Vagina (tissue), 2 donors: Measurements from ENCODE around the gene CSNK2A2. TPM values are rescaled to one million over a fixed set of nuclear protein-coding genes. Genes with fewer than 3 reads are reported as not detected.

ENCODE experiments used
- DNase-seq, 2 donors: peaks; one replicate each; pipeline ENCODE4 v3.0.0-alpha.2; 2017; ENCODE audit errors: extremely low spot score in 2 of 2
- H3K27ac ChIP-seq: fragments of 200-600 bp; sonication (generic); one replicate; pipeline ENCODE4 v1.5.1; 2019
- H3K27me3 ChIP-seq: fragments of 200-600 bp; sonication (generic); one replicate; pipeline ENCODE4 v1.5.1; 2019
- H3K36me3 ChIP-seq, 2 donors: fragments of 200-600 bp; sonication (generic); one replicate each; pipeline ENCODE4 v1.5.1; 2017 to 2019
- H3K4me1 ChIP-seq: fragments of 200-600 bp; sonication (generic); one replicate; pipeline ENCODE4 v1.5.1; 2019
- H3K4me3 ChIP-seq, 2 donors: fragments of 200-600 bp; sonication (generic); 1 replicate in 1 of 2; 2 replicates in 1 of 2; pipeline ENCODE4 v1.5.1; 2016 to 2019
- H3K9me3 ChIP-seq: fragments of 200-600 bp; sonication (generic); one replicate; pipeline ENCODE4 v1.5.1; 2019
- CTCF ChIP-seq, 3 experiments: fragments of 450-650 bp in 2 of 3; fragments of 200-600 bp in 1 of 3; sonication (generic) in 1 of 3; IDR thresholded peaks; one replicate each; pipeline ENCODE4 v1.5.1; 2017 to 2019; ENCODE audit warnings: antibody characterized with exemption in 3 of 3, mild to moderate bottlenecking in 2 of 3, moderate library complexity in 2 of 3
- POLR2A ChIP-seq, 2 donors: fragments of 450-650 bp; IDR thresholded peaks; one replicate each; pipeline ENCODE4 v1.6.1; 2017; ENCODE audit warnings: antibody characterized with exemption in 2 of 2, mild to moderate bottlenecking in 2 of 2, moderate library complexity in 2 of 2
- POLR2AphosphoS5 ChIP-seq, 2 donors: sonication (generic); formaldehyde crosslinking; IDR thresholded peaks; one replicate each; pipeline ENCODE4 v1.9.0; 2017; ENCODE audit warnings: antibody characterized with exemption in 2 of 2, mild to moderate bottlenecking in 2 of 2, low read depth in 1 of 2; ENCODE audit not compliant: insufficient read depth in 1 of 2
- intact Hi-C: fragments of 100-400 bp; cut with DNase I; formaldehyde crosslinking; loops from one replicate; pipeline ENCODE4 v1.15.1; 2023
- total RNA-seq: library from RNA; depleted of rRNA; stranded (reverse); fragments of >200 nt; gene quantifications from one replicate; pipeline ENCODE4 v1.2.3, GENCODE V29; 2016

CSNK2A2 gene
- total RNA-seq, 1 donor from 2014 or later = 28.5 TPM

- H3K27me3 ChIP-seq = no peaks in the 10 kb centered on the region
- intact Hi-C loops = no loop called here
- DNase-seq = no peak
- no peaks in the 10 kb centered on the region for H3K9me3 ChIP-seq
- peaks cover 0 to 6% of the 10 kb centered on the region in 2 donors for H3K36me3 ChIP-seq
- H3K4me1 ChIP-seq = no peaks in the 10 kb centered on the region
- no peak overlapping the region for H3K4me3 ChIP-seq
- no peak overlapping the region for H3K27ac ChIP-seq
- no peak for TF ChIP-seq CTCF (IDR thresholded peaks at IDR 0.05)
- no peak for TF ChIP-seq POLR2AphosphoS5 (IDR thresholded peaks at IDR 0.05; ENCODE audit: insufficient read depth in 1 of 2, low read depth in 1 of 2)
- TF ChIP-seq POLR2A (IDR thresholded peaks at IDR 0.05) = no peak
These were observed 43.6 kb downstream of the CSNK2A2 start for GRCh38 chr16:58154345-58154744.

GRCh38 chr16:58152246-58152868 lies 45.5 kb downstream of the CSNK2A2 start:
- TF ChIP-seq POLR2AphosphoS5 (IDR thresholded peaks at IDR 0.05; ENCODE audit: insufficient read depth in 1 of 2, low read depth in 1 of 2) = no peak
- no peak for TF ChIP-seq POLR2A (IDR thresholded peaks at IDR 0.05)
- no peak for TF ChIP-seq CTCF (IDR thresholded peaks at IDR 0.05)
- no peaks in the 10 kb centered on the region for H3K27me3 ChIP-seq
- H3K27ac ChIP-seq = no peak overlapping the region
- intact Hi-C loops = no loop called here
- H3K9me3 ChIP-seq = no peaks in the 10 kb centered on the region
- DNase-seq = no peak
- no peaks in the 10 kb centered on the region for H3K4me1 ChIP-seq
- H3K4me3 ChIP-seq = no peak overlapping the region
- no peaks in the 10 kb centered on the region for H3K36me3 ChIP-seq

GRCh38 chr16:58148526-58148925 lies 49.4 kb downstream of the CSNK2A2 start:
- no peak for DNase-seq
- no peaks in the 10 kb centered on the region for H3K4me1 ChIP-seq
- no peak overlapping the region for H3K27ac ChIP-seq
- H3K36me3 ChIP-seq = no peaks in the 10 kb centered on the region
- H3K9me3 ChIP-seq = no peaks in the 10 kb centered on the region
- intact Hi-C loops = no loop called here
- TF ChIP-seq POLR2AphosphoS5 (IDR thresholded peaks at IDR 0.05; ENCODE audit: insufficient read depth in 1 of 2, low read depth in 1 of 2) = no peak
- TF ChIP-seq CTCF (IDR thresholded peaks at IDR 0.05) = no peak
- no peak for TF ChIP-seq POLR2A (IDR thresholded peaks at IDR 0.05)
- no peak overlapping the region for H3K4me3 ChIP-seq
- H3K27me3 ChIP-seq = no peaks in the 10 kb centered on the region

DNA sequence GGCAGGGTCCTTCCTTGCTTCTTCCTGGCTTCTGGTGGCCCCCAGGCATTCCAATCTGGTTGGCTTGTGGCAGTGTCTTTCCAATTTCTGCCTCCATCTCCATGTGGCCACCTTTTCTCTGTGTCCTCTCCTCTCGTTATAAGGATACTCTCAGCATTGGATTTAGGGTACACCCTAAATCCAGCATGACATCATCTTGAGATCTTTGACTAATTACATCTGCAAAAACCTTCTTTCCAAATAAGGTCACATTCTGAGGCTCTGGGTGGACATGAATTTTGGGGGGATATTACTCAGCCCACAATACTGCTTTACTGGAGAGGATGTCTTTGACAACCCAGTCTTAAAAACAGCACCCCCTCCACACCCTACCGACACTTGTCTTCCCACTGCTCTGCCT lies 49.8 kb downstream of the CSNK2A2 start:
- Histone ChIP-seq H3K4me3 (no peak overlapping the region), H3K36me3 (no peaks in the 10 kb centered on the region), H3K4me1 (no peaks in the 10 kb centered on the region), H3K27me3 (no peaks in the 10 kb centered on the region), H3K27ac (no peak overlapping the region), H3K9me3 (no peaks in the 10 kb centered on the region)
- TF ChIP-seq POLR2A (IDR thresholded peaks at IDR 0.05) = no peak
- TF ChIP-seq POLR2AphosphoS5 (IDR thresholded peaks at IDR 0.05; ENCODE audit: insufficient read depth in 1 of 2, low read depth in 1 of 2) = no peak
- no peak for TF ChIP-seq CTCF (IDR thresholded peaks at IDR 0.05)
- intact Hi-C loops = no loop called here
- no peak for DNase-seq

- H3K4me3 ChIP-seq = no peak overlapping the region
- no peak overlapping the region for H3K27ac ChIP-seq
- H3K4me1 ChIP-seq = no peaks in the 10 kb centered on the region
- TF ChIP-seq POLR2AphosphoS5 (IDR thresholded peaks at IDR 0.05; ENCODE audit: insufficient read depth in 1 of 2, low read depth in 1 of 2) (no peak), CTCF (IDR thresholded peaks at IDR 0.05) (no peak), POLR2A (IDR thresholded peaks at IDR 0.05) (no peak)
- no peaks in the 10 kb centered on the region for H3K27me3 ChIP-seq
- no peaks in the 10 kb centered on the region for H3K36me3 ChIP-seq
- intact Hi-C loops = no loop called here
- no peak for DNase-seq
- H3K9me3 ChIP-seq = no peaks in the 10 kb centered on the region
These were observed 59.1 kb downstream of the CSNK2A2 start for GRCh38 chr16:58138852-58139251.
